K562 (cell line): ENCODE data around the gene FAM83D. TPM values are rescaled to one million over a fixed set of nuclear protein-coding genes. Genes with fewer than 3 reads are reported as not detected.

Experiments used
- ARID3B ChIP-seq: fragments of 250-450 bp; sonication (Bioruptor Pico); IDR thresholded peaks from 2 replicates; pipeline ENCODE4 v1.4.0; 2020; ENCODE audit warnings: borderline replicate concordance
- CGGBP1 ChIP-seq: fragments of 250-450 bp; sonication (Bioruptor Pico); IDR thresholded peaks from 2 replicates; pipeline ENCODE4 v1.9.0; 2021; ENCODE audit warnings: mild to moderate bottlenecking
- GATAD2B ChIP-seq: fragments of 450-650 bp; IDR thresholded peaks from 2 replicates; pipeline ENCODE4 v1.6.1; 2017; ENCODE audit warnings: mild to moderate bottlenecking, borderline replicate concordance
- HOMEZ ChIP-seq: fragments of 250-450 bp; sonication (Bioruptor Pico); IDR thresholded peaks from 2 replicates; pipeline ENCODE4 v1.4.0; 2020; ENCODE audit warnings: mild to moderate bottlenecking, moderate library complexity
- LEF1 ChIP-seq: fragments of 450-650 bp; IDR thresholded peaks from 2 replicates; pipeline ENCODE4 v1.6.1; 2016; ENCODE audit warnings: mild to moderate bottlenecking
- MGA ChIP-seq: fragments of 450-650 bp; IDR thresholded peaks from 2 replicates; pipeline ENCODE4 v1.6.1; 2016; ENCODE audit warnings: mild to moderate bottlenecking, moderate library complexity
- NELFE ChIP-seq: IDR thresholded peaks from 2 replicates; pipeline ENCODE4 v1.6.1; 2011; ENCODE audit warnings: mild to moderate bottlenecking; ENCODE audit not compliant: insufficient read depth, insufficient read length
- NR4A1 ChIP-seq, 2 experiments: fragments of 250-450 bp in 1 of 2; fragments of 450-650 bp in 1 of 2; sonication (Bioruptor Pico) in 1 of 2; IDR thresholded peaks; 2 replicates each; pipeline versions ENCODE4 v1.4.0 to v1.6.1; 2016 to 2020; ENCODE audit warnings: mild to moderate bottlenecking in 2 of 2, missing compliant biosample characterization in 1 of 2, missing genetic modification characterization in 1 of 2, moderate library complexity in 1 of 2
- RBM22 ChIP-seq: fragments of 200-400 bp; formaldehyde crosslinking; IDR thresholded peaks from 2 replicates; pipeline ENCODE4 v1.6.1; 2018; ENCODE audit warnings: low read length, low read depth; ENCODE audit not compliant: poor library complexity, severe bottlenecking
- ZNF143 ChIP-seq: sonication (generic); formaldehyde crosslinking; IDR thresholded peaks from 2 replicates; pipeline ENCODE4 v1.9.0; 2022; ENCODE audit warnings: mild to moderate bottlenecking, missing genetic modification reagents
- polyA plus RNA-seq, 8 experiments: library from polyadenylated mRNA; depleted of rRNA in 4 of 8; stranded (reverse) in 5 of 8; unstranded in 3 of 8; fragments of >200 nt; fragmentation: Nextera tagmentation in 2 of 8; fragmentation: Illumina TruSeq in 1 of 8; extraction: Ambion mirVana in 2 of 8; extraction: Trizol in 1 of 8; gene quantifications; 2 replicates each; pipeline versions ENCODE4 v1.2.1 to v1.2.3, GENCODE V29; 2011 to 2014; ENCODE audit warnings: inconsistent platforms in 1 of 8, missing spikeins in 1 of 8
- total RNA-seq, 7 experiments: library from RNA; depleted of rRNA in 6 of 7; stranded (reverse); fragments of >200 nt in 6 of 7; fragmentation: Illumina TruSeq in 2 of 7; extraction: Trizol in 2 of 7; gene quantifications; 2 replicates each; pipeline versions ENCODE4 v1.2.1 to v1.2.3, GENCODE V29; 2011 to 2021; ENCODE audit warnings: low replicate concordance in 1 of 7

FAM83D gene
- total and polyA plus RNA-seq, 9 of the 15 experiments (the other 6 are each of a cell fraction or from before 2014, with no cell fraction given) = 8.2 to 66.1 (median 43.5) TPM

DNA sequence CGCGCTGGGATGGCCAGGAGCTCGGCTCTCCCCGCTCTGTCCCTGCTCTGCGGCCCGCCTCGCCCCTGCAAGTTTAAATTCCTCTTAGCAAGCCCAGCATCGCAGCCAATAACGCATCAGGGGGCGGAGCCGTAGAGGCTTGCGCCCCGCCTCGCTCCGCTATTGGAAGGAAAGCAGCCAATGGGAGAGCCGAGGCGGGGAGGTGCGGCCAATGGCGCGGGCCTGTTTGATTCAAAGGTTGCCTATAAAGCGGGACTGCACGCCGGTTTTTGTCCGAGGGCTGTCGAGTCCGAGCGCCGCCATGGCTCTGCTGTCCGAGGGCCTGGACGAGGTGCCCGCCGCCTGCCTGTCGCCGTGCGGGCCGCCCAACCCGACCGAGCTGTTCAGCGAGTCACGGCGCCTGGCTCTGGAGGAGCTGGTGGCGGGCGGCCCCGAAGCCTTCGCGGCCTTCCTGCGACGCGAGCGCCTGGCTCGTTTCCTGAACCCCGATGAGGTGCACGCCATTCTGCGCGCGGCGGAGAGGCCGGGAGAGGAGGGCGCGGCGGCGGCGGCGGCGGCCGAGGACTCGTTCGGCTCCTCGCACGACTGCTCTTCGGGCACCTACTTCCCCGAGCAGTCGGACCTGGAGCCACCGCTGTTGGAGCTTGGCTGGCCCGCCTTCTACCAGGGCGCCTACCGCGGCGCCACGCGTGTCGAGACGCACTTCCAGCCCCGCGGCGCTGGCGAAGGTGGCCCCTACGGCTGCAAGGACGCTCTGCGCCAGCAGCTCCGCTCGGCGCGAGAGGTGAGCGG lies at the start of gene FAM83D (continued):
- 0 out of 2 replicates have a peak, but pooled peaks have one; percentile 40 for TF ChIP-seq HOMEZ
- TF ChIP-seq NR4A1 (CRISPR knock-in tag; IDR thresholded peaks at IDR 0.05) = peak; percentile 32; the same call in 1 of the 2 replicates
- TF ChIP-seq NR4A1 (tag; IDR thresholded peaks at IDR 0.05) = no peak
- TF ChIP-seq ZNF143 (CRISPR knock-in tag) = no peak
- TF ChIP-seq CGGBP1 (CRISPR knock-in tag) = peak; percentile 73; the same call in 1 of the 2 replicates
- TF ChIP-seq MGA = peak; percentile 45; the same call in 1 of the 2 replicates
- peak; percentile 55; the same call in 1 of the 2 replicates for TF ChIP-seq GATAD2B
- peak; percentile 97 for TF ChIP-seq RBM22
- peak; percentile 23; the same call in 1 of the 2 replicates for TF ChIP-seq LEF1
- 0 out of 2 replicates have a peak, but pooled peaks have one; percentile 41 for TF ChIP-seq ARID3B (CRISPR knock-in tag)
- peak; percentile 77 for TF ChIP-seq NELFE
